Umbilical cord (tissue), 2 donors: Measurements from ENCODE around the gene USP40. TPM values are rescaled to one million over a fixed set of nuclear protein-coding genes. Genes with fewer than 3 reads are reported as not detected.

Experiments
- DNase-seq: peaks from one replicate; pipeline ENCODE4 v3.0.0-alpha.2; 2015; ENCODE audit warnings: low spot score
- total RNA-seq: library from RNA; depleted of rRNA; stranded (reverse); fragments of >200 nt; gene quantifications from one replicate; pipeline ENCODE4 v1.2.3, GENCODE V29; 2014; ENCODE audit warnings: low replicate concordance; ENCODE audit not compliant: insufficient read depth

Gene USP40
- total RNA-seq, 1 donor from 2014 or later, result 33.2 TPM

- DNase-seq, result no peak
Measured at GRCh38 chr2:233429175-233429897, 137.2 kb downstream of the USP40 start.

- no peak for DNase-seq
Measured at GRCh38 chr2:233428438-233428837, 138.1 kb downstream of the USP40 start.

- no peak for DNase-seq
Measured at GRCh38 chr2:233428008-233428407, 138.6 kb downstream of the USP40 start.

GRCh38 chr2:233426619-233427342, 139.8 kb downstream of the USP40 start:
- DNase-seq, result no peak

Other genes starting within 250 kb of the USP40 start
- 18.8 TPM for gene DGKD, start 212.3 kb downstream of the USP40 start, total RNA-seq
- gene UGT1A8, start 50.9 kb upstream of the USP40 start, total RNA-seq, result 6.5 TPM
- 0.48 TPM for gene UGT1A10, start 69.7 kb upstream of the USP40 start, total RNA-seq
- gene UGT1A9, start 105.1 kb upstream of the USP40 start, total RNA-seq, result 0.48 TPM
- gene UGT1A7, start 115.1 kb upstream of the USP40 start, total RNA-seq, result 3.6 TPM
- gene UGT1A6, start 126.1 kb upstream of the USP40 start, total RNA-seq, result 3.1 TPM
- not detected for gene UGT1A5, start 146.1 kb upstream of the USP40 start, total RNA-seq
- gene UGT1A4, start 152.0 kb upstream of the USP40 start, total RNA-seq, result not detected
- not detected for gene UGT1A3, start 162.3 kb upstream of the USP40 start, total RNA-seq
- 3.1 TPM for gene UGT1A1, start 193.5 kb upstream of the USP40 start, total RNA-seq
- gene MROH2A, start 211.5 kb upstream of the USP40 start, total RNA-seq, result not detected